ENCODE data around the gene FBRSL1.
"Not testable (repeated sequence)": the region's sequence is repeated elsewhere in the genome, so short reads cannot be mapped to it uniquely, and the experiment has no call there.

Gene FBRSL1

GRCh38 chr12:132522592-132523380 is 32.8 kb downstream of the FBRSL1 start:
- DNase-seq, result no peak

DNA sequence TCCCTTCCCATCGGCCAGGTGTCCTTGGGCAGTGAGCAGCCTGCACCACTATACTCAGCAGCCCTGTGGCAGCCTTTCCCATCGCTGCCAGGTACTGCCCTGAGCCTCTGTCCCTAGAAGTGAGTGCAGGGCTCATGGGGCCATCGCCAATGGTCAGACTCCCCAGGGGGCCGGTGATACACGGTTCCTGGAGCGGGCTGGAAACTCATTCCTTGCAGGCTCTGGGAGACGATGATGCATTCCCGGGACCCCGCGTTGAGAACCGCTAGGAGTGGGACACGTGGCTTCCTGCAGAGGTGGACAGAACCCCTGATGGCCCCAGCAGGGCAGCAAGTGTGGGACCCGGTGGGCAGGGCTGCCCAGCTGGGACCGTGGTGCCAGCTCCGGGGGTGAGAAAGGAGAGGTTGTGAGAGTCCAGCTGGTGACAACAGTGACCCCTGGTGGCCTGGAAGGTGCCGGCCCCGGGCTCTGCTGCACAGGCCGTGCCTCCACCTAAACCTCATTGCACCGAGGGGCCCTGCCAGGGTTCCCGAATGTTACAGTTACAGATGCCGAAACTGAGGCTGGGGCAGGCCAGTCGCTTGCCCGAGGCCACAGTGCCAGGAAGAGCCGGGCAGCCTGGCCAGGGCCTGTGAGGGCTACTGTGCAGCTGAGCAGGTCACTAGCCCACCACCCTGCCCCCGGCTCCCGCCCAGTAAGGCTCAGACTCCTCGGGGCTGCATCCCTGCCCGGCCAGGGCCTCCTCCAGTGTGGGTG is 33.8 kb downstream of the FBRSL1 start:
- DNase-seq, result peak in 49 of 56 donors; percentile 9 to 82 (median 54)

- DNase-seq, result peak in 20 of 56 donors; percentile 6 to 58 (median 30)
Measured at GRCh38 chr12:132524405-132524804, 34.5 kb downstream of the FBRSL1 start.

- peak in 2 of 56 donors; percentile 40 to 58 for DNase-seq
Measured at GRCh38 chr12:132525011-132525832, 35.3 kb downstream of the FBRSL1 start.

DNA sequence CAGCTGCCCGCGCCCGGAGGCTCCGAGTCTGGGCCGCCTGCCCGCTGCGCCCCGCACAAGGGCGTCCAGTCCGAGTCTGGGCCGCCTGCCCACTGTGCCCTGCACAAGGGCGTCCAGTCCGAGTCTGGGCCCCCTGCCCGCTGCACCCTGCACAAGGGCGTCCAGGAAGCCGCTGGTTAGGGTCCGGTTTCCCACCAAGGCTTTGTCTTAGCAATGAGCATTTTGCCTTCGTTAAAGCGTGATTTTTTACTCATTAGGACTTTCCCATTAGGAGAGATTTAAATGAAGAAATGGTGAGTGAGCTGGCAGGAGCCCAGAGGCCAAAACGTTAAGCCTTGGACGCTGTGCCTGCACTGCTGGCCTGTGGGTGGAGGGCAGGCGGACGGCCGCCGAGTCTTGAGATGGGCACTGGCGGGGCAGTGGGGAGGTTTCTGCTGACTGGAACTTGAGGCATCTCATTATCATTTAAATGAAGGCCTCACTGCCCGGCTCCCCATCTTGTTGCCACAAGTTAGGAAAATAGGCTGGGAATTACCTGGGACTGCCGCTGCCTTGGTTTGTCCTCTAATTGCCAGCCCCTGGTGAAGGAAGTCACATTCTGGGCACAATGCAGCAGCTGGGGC is 36.0 kb downstream of the FBRSL1 start:
- DNase-seq, result peak in 55 of 56 donors; percentile 16 to 95 (median 81)

DNA sequence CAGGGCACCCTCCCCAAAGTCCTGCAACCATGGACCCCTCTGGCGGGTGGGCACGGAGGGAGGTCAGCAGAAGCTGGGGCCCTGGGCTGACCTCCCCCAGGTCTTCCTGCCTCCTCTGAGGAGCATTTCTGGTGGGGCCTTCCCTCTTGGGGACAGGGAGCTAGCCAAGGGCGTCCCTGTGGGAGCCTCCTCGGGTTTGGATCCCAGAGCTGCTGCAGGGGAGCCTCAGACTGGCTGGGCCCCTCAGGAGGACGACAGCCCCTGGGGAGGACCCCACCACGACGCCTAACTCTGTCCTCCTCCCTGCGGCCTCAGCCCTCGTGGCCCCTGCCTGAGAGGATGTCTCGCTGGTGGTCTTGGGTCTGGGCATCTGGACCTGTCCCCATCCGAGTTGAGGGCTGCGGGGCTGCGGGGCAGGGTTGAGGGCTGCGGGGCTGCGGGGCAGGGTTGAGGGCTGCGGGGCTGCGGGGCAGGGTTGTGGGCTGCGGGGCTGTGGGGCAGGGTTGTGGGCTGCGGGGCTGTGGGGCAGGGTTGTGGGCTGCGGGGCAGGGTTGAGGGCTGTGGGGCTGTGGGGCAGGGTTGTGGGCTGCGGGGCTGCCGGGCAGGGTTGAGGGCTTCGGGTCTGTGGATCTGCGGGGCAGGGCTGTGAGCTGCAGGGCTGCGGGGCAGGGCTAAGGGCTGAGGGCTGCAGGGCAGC is 37.4 kb downstream of the FBRSL1 start:
- no peak for DNase-seq

- no peak for DNase-seq
Measured at GRCh38 chr12:132527883-132528264, 37.9 kb downstream of the FBRSL1 start.

GRCh38 chr12:132528564-132529106 is 38.7 kb downstream of the FBRSL1 start:
- DNase-seq, result no peak

DNA sequence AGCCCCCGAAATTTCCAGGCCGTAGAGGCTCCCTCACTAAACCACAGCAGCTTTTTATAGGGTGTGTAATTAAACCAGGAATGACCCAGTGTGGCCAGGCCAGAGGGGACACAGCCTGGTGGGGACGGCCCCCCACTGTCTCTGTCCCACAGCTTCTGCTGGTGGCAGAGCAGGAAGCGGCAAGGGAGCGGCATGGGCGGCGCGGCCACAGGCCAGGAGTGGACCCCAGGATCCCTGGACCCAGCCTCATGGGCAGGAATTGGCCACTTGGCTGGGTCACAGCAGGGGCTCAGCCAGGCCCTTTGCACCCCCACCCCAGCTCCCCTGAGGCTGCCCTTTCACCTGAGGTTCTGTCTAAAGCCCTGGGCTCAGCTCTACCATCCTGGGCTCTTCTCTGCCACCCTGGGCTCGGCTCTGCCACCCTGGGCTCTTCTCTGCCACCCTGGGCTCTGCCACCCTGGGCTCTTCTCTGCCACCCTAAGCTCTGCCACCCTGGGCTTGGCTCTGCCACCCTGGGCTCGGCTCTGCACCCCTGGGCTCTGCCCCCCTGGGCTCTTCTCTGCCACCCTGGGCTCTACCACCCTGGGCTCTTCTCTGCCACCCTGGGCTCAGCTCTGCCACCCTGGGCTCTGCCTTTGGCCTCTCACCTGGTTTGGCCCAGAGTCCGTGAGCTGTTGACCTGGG is 39.3 kb downstream of the FBRSL1 start:
- no peak for DNase-seq

- DNase-seq, result no peak
Measured at GRCh38 chr12:132529906-132530305, 40.0 kb downstream of the FBRSL1 start.

GRCh38 chr12:132530447-132530846 is 40.5 kb downstream of the FBRSL1 start:
- no peak for DNase-seq

GRCh38 chr12:132530851-132531250 is 40.9 kb downstream of the FBRSL1 start:
- DNase-seq, result no peak

- not testable (repeated sequence) for DNase-seq
Measured at GRCh38 chr12:132532711-132533583, 43.0 kb downstream of the FBRSL1 start.

- DNase-seq, result no peak
Measured at GRCh38 chr12:132533584-132533958, 43.6 kb downstream of the FBRSL1 start.

DNA sequence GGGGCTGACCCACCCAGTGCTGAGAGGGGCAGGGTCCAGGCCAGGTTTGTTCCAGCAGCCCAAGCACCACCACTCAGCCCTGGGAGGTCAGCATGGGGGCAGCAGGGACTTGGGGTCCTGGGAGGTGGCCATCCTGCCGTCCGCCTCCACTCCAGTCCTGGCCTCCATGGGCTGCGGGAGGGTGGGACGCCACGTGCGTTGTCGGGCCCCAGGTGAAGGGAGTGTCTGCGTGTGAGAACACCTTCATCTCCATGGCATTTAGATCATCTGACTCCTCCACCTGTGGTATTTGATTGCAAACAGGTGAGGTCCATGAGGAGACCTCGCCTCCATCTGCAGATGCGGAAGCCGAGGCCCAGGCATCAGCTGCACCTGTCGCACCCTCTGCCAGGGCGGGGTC is 44.1 kb downstream of the FBRSL1 start:
- DNase-seq, result no peak

- peak in 5 of 56 donors; percentile 11 to 37 (median 32) for DNase-seq
Measured at GRCh38 chr12:132535019-132535418, 45.1 kb downstream of the FBRSL1 start.

DNA sequence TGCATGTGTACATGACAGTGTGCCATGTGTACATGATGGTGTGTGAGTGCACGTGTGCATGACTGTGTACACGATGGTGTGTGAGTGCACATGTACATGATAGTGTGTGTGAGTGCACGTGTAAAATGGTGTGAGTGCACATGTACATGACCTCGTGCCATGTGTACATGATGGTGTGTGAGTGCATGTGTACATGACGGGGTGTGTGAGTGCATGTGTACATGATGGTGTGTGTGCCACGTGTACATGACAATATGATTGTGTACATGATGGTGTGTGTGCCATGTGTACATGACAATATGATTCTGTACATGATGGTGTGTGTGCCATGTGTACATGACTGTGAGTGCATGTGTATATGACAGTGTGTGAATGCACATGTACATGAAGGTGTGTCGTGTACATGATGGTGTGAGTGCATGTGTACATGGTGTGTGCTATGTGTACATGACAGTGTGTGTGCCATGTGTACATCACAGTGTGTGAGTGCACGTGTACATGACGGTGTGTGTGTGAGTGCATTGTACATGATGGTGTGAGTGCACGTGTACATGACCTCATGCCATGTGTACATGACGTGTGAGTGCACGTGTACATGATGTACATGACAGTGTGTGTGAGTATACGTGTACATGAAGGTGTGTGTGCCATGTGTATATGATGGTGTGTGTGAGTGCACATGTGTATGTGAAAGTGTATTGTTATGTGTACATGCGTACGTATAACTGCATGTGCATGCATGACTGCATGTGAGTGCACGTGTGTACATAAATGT is 46.3 kb downstream of the FBRSL1 start:
- no peak for DNase-seq

DNA sequence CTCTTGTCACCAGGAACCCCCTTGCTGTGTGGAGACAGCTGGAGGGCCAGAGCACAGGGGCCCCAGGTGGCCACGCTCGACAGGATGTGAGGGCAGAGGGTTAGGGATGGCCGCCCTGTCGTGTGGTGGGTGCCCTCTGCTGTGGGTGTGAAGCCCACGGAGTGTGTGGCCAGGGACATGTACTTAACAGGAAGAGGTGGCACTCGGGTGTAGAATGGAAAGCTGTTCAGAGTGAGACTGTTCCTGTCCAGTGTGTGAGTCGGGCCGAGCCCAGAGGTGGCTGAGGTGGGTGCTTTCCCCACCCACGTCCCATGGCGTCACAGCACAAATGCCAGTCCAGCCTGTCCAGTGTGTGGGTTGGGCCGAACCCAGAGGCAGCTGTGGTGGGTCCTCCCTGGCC is 47.1 kb downstream of the FBRSL1 start:
- DNase-seq, result no peak
